ENCODE data around the gene RSPO3. TPM values are rescaled to one million over a fixed set of nuclear protein-coding genes. Genes with fewer than 3 reads are reported as not detected.

RSPO3 gene
- total and polyA plus RNA-seq, 7 donors, result 12.6 to 32.1 (median 27.4) TPM

GRCh38 chr6:127195833-127196232, 77.4 kb downstream of the RSPO3 start:
- DNase-seq, result no peak
- ATAC-seq, result no peak

GRCh38 chr6:127198549-127198948, 80.1 kb downstream of the RSPO3 start:
- DNase-seq (no peak), ATAC-seq (peak in 3 of 4 donors; percentile 55 to 78 (median 59))
- no peak overlapping the region for H3K27ac ChIP-seq
- H3K27me3 ChIP-seq (ENCODE audit: insufficient read depth in 3 of 3, low read length in 2 of 3), result no peaks in the 10 kb centered on the region
- intact Hi-C loops (cut with DNase I), result no loop called here
- no peak overlapping the region for H3K4me3 ChIP-seq
- 78 to 86% (median 86%) methylated on average over 5 of the region's 5 CpGs for WGBS, 3 donors
- H3K4me1 ChIP-seq, result no peaks in the 10 kb centered on the region
- H3K9me3 ChIP-seq, result no peaks in the 10 kb centered on the region
- peaks cover 0 to 5% of the 10 kb centered on the region in 2 donors for H3K36me3 ChIP-seq (ENCODE audit: insufficient read depth in 1 of 2, low read depth in 1 of 2)
- no peak for TF ChIP-seq CTCF (IDR thresholded peaks at IDR 0.05)

More at GRCh38 chr6:127195833-127196232, 77.4 kb downstream of the RSPO3 start:
- peaks cover 20% of the 10 kb centered on the region for H3K4me1 ChIP-seq
- no peak for TF ChIP-seq CTCF (IDR thresholded peaks at IDR 0.05)
- H3K36me3 ChIP-seq (ENCODE audit: insufficient read depth in 1 of 2, low read depth in 1 of 2), result peaks cover 0 to 5% of the 10 kb centered on the region in 2 donors
- H3K9me3 ChIP-seq, result no peaks in the 10 kb centered on the region
- no peak overlapping the region for H3K27ac ChIP-seq
- no peaks in the 10 kb centered on the region for H3K27me3 ChIP-seq (ENCODE audit: insufficient read depth in 3 of 3, low read length in 2 of 3)
- WGBS, 3 donors, result 82 to 86% (median 84%) methylated on average over 3 of the region's 3 CpGs
- intact Hi-C loops (cut with DNase I), result no loop called here
- H3K4me3 ChIP-seq, result no peak overlapping the region

GRCh38 chr6:127199470-127199869, 81.0 kb downstream of the RSPO3 start:
- ATAC-seq (no peak), DNase-seq (no peak)
- Histone ChIP-seq H3K27me3 (ENCODE audit: insufficient read depth in 3 of 3, low read length in 2 of 3) (no peaks in the 10 kb centered on the region), H3K36me3 (ENCODE audit: insufficient read depth in 1 of 2, low read depth in 1 of 2) (peaks cover 0 to 5% of the 10 kb centered on the region in 2 donors), H3K4me1 (no peaks in the 10 kb centered on the region), H3K4me3 (no peak overlapping the region), H3K27ac (no peak overlapping the region), H3K9me3 (no peaks in the 10 kb centered on the region)
- TF ChIP-seq CTCF (IDR thresholded peaks at IDR 0.05), result no peak
- WGBS, 3 donors, result 70 to 78% (median 71%) methylated on average over 1 of the region's 1 CpG
- intact Hi-C loops (cut with DNase I), result no loop called here

- DNase-seq, result no peak
- no peak for ATAC-seq
- Histone ChIP-seq H3K27ac (no peak overlapping the region), H3K4me1 (no peaks in the 10 kb centered on the region), H3K9me3 (no peaks in the 10 kb centered on the region), H3K36me3 (ENCODE audit: insufficient read depth in 1 of 2, low read depth in 1 of 2) (peaks cover 0 to 5% of the 10 kb centered on the region in 2 donors), H3K27me3 (ENCODE audit: insufficient read depth in 3 of 3, low read length in 2 of 3) (no peaks in the 10 kb centered on the region), H3K4me3 (no peak overlapping the region)
- TF ChIP-seq CTCF (IDR thresholded peaks at IDR 0.05), result no peak
- intact Hi-C loops (cut with DNase I), result no loop called here
- WGBS, 3 donors, result 88 to 94% (median 89%) methylated on average over 8 of the region's 8 CpGs
Measured at GRCh38 chr6:127200114-127200513, 81.6 kb downstream of the RSPO3 start.

GRCh38 chr6:127201321-127201720, 82.8 kb downstream of the RSPO3 start:
- WGBS, 3 donors, result 63 to 71% (median 71%) methylated on average over 2 of the region's 2 CpGs
- DNase-seq (no peak), ATAC-seq (no peak)
- Histone ChIP-seq H3K36me3 (ENCODE audit: insufficient read depth in 1 of 2, low read depth in 1 of 2) (peaks cover 0 to 5% of the 10 kb centered on the region in 2 donors), H3K4me1 (no peaks in the 10 kb centered on the region), H3K27ac (no peak overlapping the region), H3K27me3 (ENCODE audit: insufficient read depth in 3 of 3, low read length in 2 of 3) (no peaks in the 10 kb centered on the region), H3K4me3 (no peak overlapping the region), H3K9me3 (no peaks in the 10 kb centered on the region)
- TF ChIP-seq CTCF (IDR thresholded peaks at IDR 0.05), result no peak
- intact Hi-C loops (cut with DNase I), result no loop called here

Measured in psoas muscle (tissue), 8 donors.